Measurements from ENCODE around the gene NPY1R.

The NPY1R gene

DNA sequence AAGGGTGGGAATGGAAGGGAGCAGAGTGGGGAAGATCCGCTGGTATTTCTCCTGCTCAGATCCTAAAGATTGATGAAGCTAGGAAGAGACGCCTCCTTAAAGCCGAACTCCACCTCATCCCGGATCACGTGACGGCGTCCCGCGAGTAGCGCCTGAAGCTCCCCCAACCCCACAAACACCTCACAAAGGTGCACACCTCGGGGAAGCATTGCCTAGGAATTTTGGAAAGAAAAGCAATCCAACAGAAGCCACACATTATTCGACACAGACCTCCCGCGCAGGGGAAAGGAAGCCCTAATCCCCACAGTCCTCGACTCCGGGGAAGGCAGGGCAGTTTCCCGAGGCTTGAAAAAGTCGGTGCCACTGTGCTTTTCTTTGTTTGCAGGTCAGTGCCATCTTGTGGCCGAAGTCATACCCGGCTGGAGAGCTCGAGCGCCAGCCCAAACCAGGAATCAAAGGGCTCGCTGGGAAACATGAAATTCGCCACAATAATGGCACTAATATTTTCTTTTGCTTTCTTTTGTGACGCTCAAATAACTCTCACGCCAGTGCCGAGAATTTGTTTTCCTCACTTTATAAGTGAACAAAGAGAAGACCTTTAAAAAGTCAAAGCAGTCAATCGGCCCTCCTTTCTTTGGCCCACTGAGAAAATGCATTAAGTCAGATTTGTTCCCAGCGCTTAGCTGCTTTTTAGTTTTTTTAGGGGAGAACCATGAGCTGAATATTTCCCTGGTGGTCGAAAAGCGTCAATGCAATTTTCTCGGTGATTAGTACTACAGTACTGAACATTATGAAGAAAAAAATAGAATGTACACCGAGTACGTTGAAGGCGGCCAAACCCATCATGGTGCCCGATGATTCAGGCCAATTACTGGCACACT, at the start of gene NPY1R:
TSS of gene NPY1R (minus strand) at position 71 of the 881 bp plus-strand sequence. CDS start 6,042 bp downstream, outside the sequence.
- Mint-ChIP-seq H3K27ac (no peak within 1 kb of the TSS), H3K4me3 (peak within 1 kb of the TSS; percentile 68)

DNA sequence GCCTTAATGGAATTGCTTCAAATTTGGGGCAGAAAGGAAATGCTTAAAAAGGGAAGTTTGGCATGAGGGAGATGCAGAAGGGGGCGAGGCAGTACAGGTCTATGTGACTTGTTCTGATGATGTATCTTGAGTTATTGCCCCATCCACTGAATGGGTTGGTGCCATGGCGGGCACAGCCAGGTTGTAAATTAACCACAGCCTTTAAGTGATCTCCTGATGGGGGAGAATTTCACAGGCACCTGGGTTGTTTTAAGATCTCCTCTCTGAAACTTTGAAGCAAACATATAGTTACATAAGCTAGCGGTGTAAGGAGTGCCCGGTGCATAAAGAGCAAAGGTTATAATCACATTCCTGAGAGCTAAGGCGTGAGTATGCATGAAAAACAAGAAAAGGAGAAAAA, 48.3 kb upstream of the NPY1R start:
- Mint-ChIP-seq H3K27ac (no peak overlapping the region), H3K4me1 (ENCODE audit: low read depth) (no peaks in the 10 kb centered on the region), H3K27me3 (ENCODE audit: low read depth) (no peaks in the 10 kb centered on the region), H3K9me3 (no peaks in the 10 kb centered on the region), H3K36me3 (ENCODE audit: low read depth) (no peaks in the 10 kb centered on the region), H3K4me3 (no peak overlapping the region)
- DNase-seq (ENCODE audit: low spot score), result no peak

More for the DNA sequence above, at the start of gene NPY1R:
- H3K4me1 Mint-ChIP-seq (ENCODE audit: low read depth), result peaks cover 9% of the 10 kb centered on the region
- H3K36me3 Mint-ChIP-seq (ENCODE audit: low read depth), result no peaks in the 10 kb centered on the region
- DNase-seq (ENCODE audit: low spot score), result peak; percentile 17
- no peaks in the 10 kb centered on the region for H3K9me3 Mint-ChIP-seq
- peaks cover 53% of the 10 kb centered on the region for H3K27me3 Mint-ChIP-seq (ENCODE audit: low read depth)

DNA sequence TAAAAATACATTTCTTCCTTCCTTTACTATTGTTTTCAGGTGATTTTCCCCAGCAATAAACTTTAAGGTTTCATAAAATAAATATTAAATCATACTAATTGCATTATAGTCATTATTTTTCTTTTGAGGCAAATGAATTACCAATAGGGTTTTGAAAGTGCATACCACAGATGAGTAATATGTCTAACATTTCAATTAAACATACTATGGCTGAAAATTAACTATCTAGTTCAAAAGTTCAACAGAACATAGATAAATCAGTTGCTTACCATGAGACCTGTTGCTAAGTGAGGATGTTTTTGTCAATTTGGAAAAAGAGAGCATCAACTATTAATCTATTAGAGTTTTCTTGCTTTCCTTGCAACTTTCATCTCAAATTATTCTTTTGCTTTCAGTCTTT, 46.3 kb upstream of the NPY1R start:
- Mint-ChIP-seq H3K27ac (no peak overlapping the region), H3K4me3 (no peak overlapping the region), H3K9me3 (no peaks in the 10 kb centered on the region), H3K36me3 (ENCODE audit: low read depth) (no peaks in the 10 kb centered on the region), H3K4me1 (ENCODE audit: low read depth) (no peaks in the 10 kb centered on the region), H3K27me3 (ENCODE audit: low read depth) (no peaks in the 10 kb centered on the region)
- no peak for DNase-seq (ENCODE audit: low spot score)

DNA sequence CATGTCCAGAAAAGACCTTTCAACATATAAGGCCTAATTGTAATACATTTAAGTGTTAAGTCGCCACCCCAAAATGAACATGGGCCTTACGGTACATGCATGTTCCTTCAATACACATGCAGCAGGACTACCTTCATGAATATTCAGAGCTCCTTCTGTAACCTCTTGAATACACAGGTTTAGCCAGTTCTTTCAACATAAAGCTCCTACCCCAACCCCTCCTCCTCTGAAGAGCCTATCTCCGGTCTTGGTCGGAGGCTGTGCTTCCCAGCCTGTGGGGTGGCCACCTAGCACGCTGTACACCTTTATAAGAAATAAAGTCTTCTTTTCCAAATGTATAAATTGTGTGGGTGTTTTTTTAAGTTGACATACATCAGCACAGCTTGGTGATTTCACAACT, 39.6 kb upstream of the NPY1R start:
- Mint-ChIP-seq H3K36me3 (ENCODE audit: low read depth) (no peaks in the 10 kb centered on the region), H3K4me3 (no peak overlapping the region), H3K27ac (no peak overlapping the region), H3K27me3 (ENCODE audit: low read depth) (no peaks in the 10 kb centered on the region), H3K4me1 (ENCODE audit: low read depth) (no peaks in the 10 kb centered on the region), H3K9me3 (no peaks in the 10 kb centered on the region)
- DNase-seq (ENCODE audit: low spot score), result no peak

DNA sequence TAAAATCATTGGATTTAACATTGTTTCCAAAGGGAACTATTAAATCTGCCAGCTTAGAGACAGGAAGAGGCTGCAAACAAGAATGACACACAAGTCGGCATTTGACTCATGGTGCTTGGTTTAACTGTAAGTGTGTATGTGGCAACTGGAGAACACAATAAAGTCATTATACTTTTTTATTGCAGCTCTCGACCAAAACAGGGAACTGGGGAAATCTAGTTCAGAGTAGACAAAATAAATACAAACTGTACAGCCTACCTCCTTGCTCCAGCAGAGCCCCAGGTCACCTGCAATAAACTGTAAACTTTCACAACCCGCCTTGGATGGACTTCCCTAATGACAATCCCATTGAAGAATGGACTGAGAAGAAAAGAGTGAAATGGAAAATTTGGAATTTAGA, 35.3 kb upstream of the NPY1R start:
- Mint-ChIP-seq H3K4me1 (ENCODE audit: low read depth) (no peaks in the 10 kb centered on the region), H3K27ac (no peak overlapping the region), H3K9me3 (no peaks in the 10 kb centered on the region), H3K36me3 (ENCODE audit: low read depth) (no peaks in the 10 kb centered on the region), H3K27me3 (ENCODE audit: low read depth) (no peaks in the 10 kb centered on the region), H3K4me3 (no peak overlapping the region)
- DNase-seq (ENCODE audit: low spot score), result no peak

DNA sequence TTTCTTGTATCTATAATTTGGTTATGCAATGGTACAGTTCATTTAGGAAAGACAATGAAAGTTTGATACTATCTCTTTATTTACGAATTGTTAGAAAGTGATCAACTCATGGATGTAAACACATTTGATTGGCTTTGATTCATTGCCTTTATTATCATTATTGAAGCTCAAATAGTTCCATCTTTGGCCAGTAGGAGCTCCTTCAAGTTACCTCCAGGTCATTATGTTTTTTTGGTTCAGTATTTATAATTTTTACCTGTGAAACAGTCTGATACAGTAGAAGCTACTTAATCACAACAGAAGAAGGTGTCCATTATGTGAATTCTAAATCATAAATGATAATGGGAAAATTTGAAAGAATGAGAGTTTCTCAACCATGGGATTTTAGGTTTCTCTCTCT, 23.7 kb upstream of the NPY1R start:
- Mint-ChIP-seq H3K27me3 (ENCODE audit: low read depth) (no peaks in the 10 kb centered on the region), H3K4me3 (no peak overlapping the region), H3K4me1 (ENCODE audit: low read depth) (no peaks in the 10 kb centered on the region), H3K9me3 (no peaks in the 10 kb centered on the region), H3K36me3 (ENCODE audit: low read depth) (no peaks in the 10 kb centered on the region), H3K27ac (no peak overlapping the region)
- DNase-seq (ENCODE audit: low spot score), result no peak

DNA sequence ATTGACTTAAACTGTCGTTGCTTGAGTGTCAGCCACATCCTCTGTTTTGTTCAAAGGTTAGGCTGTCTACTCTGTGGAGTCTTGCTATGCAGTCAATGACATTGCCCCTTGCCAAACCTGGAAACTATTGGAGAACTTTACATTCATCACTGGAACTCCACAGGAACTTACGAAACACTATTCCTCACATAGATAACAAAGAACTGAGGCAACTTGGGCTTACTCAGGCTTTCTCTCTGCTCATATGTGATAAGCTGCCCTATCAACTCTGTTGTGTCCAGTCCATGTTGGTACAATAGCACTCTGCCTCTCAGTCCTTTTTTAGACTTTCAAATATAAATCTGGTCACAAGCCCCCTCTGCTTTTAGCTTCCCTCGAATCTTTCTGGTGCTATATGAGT, 20.7 kb upstream of the NPY1R start:
- H3K4me3 Mint-ChIP-seq, result no peak overlapping the region
- H3K36me3 Mint-ChIP-seq (ENCODE audit: low read depth), result no peaks in the 10 kb centered on the region
- no peaks in the 10 kb centered on the region for H3K4me1 Mint-ChIP-seq (ENCODE audit: low read depth)

DNA sequence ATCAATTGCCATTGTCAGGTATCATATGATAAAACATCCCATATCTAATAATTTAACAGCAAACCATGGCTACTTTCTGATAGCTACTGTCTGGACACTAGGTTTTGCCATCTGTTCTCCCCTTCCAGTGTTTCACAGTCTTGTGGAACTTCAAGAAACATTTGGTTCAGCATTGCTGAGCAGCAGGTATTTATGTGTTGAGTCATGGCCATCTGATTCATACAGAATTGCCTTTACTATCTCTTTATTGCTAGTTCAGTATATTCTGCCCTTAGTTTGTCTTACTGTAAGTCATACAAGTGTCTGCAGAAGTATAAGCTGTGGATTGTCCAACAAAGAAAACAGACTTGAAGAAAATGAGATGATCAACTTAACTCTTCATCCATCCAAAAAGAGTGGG, 18.3 kb upstream of the NPY1R start:
- H3K27ac Mint-ChIP-seq, result no peak overlapping the region
- DNase-seq (ENCODE audit: low spot score), result no peak
- no peak overlapping the region for H3K4me3 Mint-ChIP-seq
- no peaks in the 10 kb centered on the region for H3K36me3 Mint-ChIP-seq (ENCODE audit: low read depth)
- no peaks in the 10 kb centered on the region for H3K9me3 Mint-ChIP-seq
- peaks cover 9% of the 10 kb centered on the region for H3K27me3 Mint-ChIP-seq (ENCODE audit: low read depth)
- no peaks in the 10 kb centered on the region for H3K4me1 Mint-ChIP-seq (ENCODE audit: low read depth)

More for the DNA sequence above, 20.7 kb upstream of the NPY1R start:
- Mint-ChIP-seq H3K27me3 (ENCODE audit: low read depth) (no peaks in the 10 kb centered on the region), H3K9me3 (no peaks in the 10 kb centered on the region), H3K27ac (no peak overlapping the region)
- no peak for DNase-seq (ENCODE audit: low spot score)

DNA sequence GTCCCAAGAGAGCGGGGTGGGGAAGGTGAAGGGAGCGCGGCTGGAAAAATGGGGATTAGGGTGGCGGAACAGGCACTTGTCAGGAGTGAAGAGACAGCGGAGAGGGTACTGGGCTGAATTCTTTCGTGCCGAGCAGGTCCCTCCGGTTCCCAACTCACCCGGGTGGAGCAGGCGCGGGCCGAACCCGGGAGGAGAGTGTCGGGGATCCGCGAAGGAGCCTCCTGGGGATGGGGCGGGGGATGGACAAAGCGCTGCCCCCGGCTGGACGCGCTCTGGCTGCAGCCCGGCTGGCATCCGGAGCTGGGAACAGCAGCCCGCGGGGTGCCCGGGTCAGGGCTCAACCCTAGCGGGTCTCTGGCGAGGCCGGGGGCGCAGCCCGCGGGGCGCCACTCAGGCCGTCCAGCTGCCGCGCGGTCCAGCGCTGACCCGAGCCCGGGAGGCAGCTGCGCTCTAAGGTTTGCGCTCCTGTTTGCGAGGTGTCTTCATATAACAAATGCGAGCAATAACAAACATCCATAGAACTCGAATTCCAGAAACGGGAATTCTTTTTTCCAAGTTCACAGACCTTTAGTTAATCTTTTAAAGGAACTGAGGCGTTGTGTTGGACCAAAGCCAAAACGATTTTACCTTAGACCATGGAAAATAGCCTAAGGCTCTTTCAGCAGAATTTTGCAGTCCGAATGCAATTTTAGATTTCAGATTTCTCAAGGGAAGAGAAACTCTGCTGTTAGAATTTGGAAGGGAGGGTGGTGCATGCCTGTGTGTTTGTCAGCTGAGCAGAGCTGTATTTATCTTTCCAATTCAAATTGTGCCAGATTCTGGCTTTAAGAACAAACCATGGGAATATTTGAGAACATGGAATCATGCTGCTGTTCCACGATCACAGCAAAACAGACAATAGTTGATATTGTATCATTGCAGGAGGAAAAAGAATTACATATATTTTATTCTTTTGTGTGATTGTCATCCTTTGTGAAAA, 12.0 kb upstream of the NPY1R start:
- peaks cover 43% of the 10 kb centered on the region for H3K27me3 Mint-ChIP-seq (ENCODE audit: low read depth)
- DNase-seq (ENCODE audit: low spot score), result no peak
- no peaks in the 10 kb centered on the region for H3K9me3 Mint-ChIP-seq
- no peak overlapping the region for H3K27ac Mint-ChIP-seq
- H3K4me3 Mint-ChIP-seq, result no peak overlapping the region
- peaks cover 3% of the 10 kb centered on the region for H3K4me1 Mint-ChIP-seq (ENCODE audit: low read depth)
- H3K36me3 Mint-ChIP-seq (ENCODE audit: low read depth), result no peaks in the 10 kb centered on the region

DNA sequence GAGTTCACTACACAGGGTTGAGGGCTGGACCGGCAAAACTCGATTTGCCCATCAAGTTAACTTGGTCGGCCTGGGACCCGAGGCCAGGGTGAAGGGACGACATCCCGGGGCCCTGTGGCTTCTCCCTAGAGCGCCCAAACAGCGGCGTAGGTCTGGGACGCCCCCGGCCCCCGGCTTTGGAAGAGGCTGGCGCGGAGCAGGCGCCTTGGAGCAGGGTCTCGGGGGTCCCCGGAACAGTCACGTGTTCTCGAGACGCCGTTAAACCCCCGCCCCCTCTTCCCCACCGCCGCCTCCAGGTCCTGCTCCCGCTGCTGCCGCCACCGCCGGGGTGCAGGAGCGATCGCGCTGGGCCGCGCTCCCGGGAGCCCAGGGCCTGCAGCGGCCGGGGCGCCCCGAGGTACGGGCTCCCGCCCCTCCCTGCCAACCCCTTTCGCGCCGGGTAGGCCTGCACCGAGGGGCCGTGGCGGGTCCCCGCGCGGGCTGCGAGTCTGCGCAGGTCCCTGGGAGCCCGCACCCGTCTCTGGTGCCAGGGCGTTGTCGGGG, 11.3 kb upstream of the NPY1R start, which contains the start of gene NPY5R:
TSS of gene NPY5R (plus strand) at position 289 of the 543 bp plus-strand sequence. CDS start 6,382 bp downstream, outside the sequence.
- Mint-ChIP-seq H3K9me3 (no peaks in the 10 kb centered on the region), H3K36me3 (ENCODE audit: low read depth) (no peaks in the 10 kb centered on the region), H3K4me3 (no peak within 1 kb of the TSS), H3K27me3 (ENCODE audit: low read depth) (peaks cover 48% of the 10 kb centered on the region), H3K27ac (no peak within 1 kb of the TSS), H3K4me1 (ENCODE audit: low read depth) (peaks cover 3% of the 10 kb centered on the region)
- no peak for DNase-seq (ENCODE audit: low spot score)

DNA sequence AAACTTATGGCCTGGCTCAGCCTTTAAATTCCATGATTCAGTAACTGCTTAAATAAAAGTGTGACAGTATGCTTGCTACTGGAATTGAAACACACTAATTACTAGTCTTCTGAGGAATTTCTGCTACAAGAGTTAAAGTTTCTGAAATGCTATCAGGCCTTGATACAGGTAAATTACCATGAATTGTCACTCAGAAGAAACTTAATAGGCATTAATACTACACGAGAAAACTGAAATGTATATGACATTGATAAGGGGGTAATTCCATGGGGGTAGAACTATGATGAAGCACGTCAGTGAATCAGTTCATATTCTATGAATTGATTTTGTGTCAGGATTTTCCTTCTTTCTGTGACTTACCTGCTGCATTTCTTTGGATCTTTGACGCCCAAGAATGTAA, 3.0 kb upstream of the NPY1R start:
- Mint-ChIP-seq H3K27ac (no peak overlapping the region), H3K4me1 (ENCODE audit: low read depth) (peaks cover 9% of the 10 kb centered on the region), H3K27me3 (ENCODE audit: low read depth) (peaks cover 44% of the 10 kb centered on the region), H3K36me3 (ENCODE audit: low read depth) (no peaks in the 10 kb centered on the region), H3K9me3 (no peaks in the 10 kb centered on the region), H3K4me3 (no peak overlapping the region)
- DNase-seq (ENCODE audit: low spot score), result no peak

DNA sequence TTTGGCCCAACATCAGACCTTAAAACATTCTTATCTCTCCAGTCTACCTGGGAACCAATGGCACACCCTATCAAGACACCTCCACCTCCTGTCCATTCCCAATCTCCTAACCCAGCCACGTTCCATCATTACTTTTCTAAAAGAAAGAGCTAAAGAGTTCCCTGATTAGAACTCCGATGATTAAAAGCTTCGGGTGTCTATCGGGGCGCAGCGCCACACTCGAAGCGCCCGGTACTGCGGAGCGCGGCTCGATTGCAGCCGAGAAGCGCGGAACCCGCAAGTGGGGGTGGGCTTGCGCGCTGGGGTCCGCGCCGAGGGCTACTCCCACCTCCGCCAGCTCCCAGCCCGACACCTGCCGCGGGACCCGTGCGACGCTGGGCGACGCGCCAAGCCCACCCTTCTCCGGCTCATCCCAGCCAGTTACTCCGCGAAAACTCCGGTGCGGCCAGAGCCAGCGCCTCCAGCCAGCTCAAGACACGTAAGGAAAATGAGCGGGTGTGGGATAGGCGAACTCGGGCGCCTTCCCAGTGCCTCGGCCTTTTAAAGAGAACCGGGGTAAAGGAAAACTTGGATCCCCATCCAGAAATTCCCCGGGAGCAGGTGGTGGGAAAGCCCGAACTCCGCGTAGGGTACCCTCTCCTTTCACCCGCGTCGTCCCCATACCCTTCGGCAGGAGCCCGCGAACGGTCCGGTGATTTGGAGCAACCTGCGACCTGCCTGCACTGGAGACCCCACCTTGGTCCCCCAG, 593 bp downstream of the NPY1R start:
- no peak overlapping the region for H3K27ac Mint-ChIP-seq
- H3K36me3 Mint-ChIP-seq (ENCODE audit: low read depth), result no peaks in the 10 kb centered on the region
- peaks cover 9% of the 10 kb centered on the region for H3K4me1 Mint-ChIP-seq (ENCODE audit: low read depth)
- no peak for DNase-seq (ENCODE audit: low spot score)
- H3K4me3 Mint-ChIP-seq, result peak overlapping the region; percentile 68
- no peaks in the 10 kb centered on the region for H3K9me3 Mint-ChIP-seq
- H3K27me3 Mint-ChIP-seq (ENCODE audit: low read depth), result peaks cover 51% of the 10 kb centered on the region

DNA sequence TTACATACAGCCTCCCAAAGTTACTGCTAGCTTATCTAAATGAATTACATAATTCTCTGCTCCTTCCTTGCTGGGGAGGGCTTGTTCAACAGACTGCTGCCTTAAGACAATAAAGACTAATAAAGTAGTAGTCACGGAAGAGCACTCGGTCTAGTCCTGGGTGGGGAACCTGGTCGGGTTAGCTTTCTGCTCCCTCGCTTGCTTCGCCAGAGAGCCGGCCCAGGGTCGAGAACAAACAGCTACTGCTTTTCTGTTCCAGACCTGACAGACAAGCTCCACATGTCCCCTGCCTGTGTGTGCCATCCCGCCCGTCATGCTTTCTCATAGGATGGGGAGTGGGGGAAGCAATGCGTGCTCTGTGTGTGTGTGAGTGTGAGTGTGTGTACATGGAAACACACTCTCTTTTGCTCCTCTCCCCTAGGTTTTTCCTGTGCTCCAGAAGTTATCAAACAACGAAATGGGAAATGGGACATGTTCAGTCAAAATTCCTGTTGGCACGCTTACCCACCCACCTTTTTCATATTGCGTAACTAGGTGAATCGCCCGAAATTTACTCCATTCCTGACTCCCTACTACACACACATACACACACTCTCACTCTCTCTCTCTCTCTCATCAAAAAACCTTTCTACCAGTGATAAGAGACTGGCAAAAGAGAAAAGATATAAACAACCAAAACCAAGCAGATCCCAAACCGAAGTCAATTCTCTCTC, 1.3 kb downstream of the NPY1R start:
- no peaks in the 10 kb centered on the region for H3K9me3 Mint-ChIP-seq
- peaks cover 51% of the 10 kb centered on the region for H3K27me3 Mint-ChIP-seq (ENCODE audit: low read depth)
- H3K4me1 Mint-ChIP-seq (ENCODE audit: low read depth), result peaks cover 9% of the 10 kb centered on the region
- no peak for DNase-seq (ENCODE audit: low spot score)
- H3K4me3 Mint-ChIP-seq, result peak overlapping the region; percentile 11
- no peak overlapping the region for H3K27ac Mint-ChIP-seq
- H3K36me3 Mint-ChIP-seq (ENCODE audit: low read depth), result no peaks in the 10 kb centered on the region
